ENCODE results near the gene DUOX1.
A peak's percentile ranks its signal among the peaks of the same experiment; 100 is the strongest.

GRCh38 chr15:45200001-45200798, 70.4 kb downstream of the DUOX1 start:
- TF ChIP-seq, protein P1, sequence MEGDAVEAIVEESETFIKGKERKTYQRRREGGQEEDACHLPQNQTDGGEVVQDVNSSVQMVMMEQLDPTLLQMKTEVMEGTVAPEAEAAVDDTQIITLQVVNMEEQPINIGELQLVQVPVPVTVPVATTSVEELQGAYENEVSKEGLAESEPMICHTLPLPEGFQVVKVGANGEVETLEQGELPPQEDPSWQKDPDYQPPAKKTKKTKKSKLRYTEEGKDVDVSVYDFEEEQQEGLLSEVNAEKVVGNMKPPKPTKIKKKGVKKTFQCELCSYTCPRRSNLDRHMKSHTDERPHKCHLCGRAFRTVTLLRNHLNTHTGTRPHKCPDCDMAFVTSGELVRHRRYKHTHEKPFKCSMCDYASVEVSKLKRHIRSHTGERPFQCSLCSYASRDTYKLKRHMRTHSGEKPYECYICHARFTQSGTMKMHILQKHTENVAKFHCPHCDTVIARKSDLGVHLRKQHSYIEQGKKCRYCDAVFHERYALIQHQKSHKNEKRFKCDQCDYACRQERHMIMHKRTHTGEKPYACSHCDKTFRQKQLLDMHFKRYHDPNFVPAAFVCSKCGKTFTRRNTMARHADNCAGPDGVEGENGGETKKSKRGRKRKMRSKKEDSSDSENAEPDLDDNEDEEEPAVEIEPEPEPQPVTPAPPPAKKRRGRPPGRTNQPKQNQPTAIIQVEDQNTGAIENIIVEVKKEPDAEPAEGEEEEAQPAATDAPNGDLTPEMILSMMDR (IDR thresholded peaks at IDR 0.05) = no peak
- TF ChIP-seq POLR2A (IDR thresholded peaks at IDR 0.05) = peak; percentile 91 to 93

Measured in adrenal gland (tissue), 5 donors.